ENCODE results near the gene LTBR.
A peak's percentile ranks its signal among the peaks of the same experiment; 100 is the strongest.
"Not testable (repeated sequence)": the region's sequence is repeated elsewhere in the genome, so short reads cannot be mapped to it uniquely, and the experiment has no call there.

LTBR gene

GRCh38 chr12:6341417-6342139 is 42.4 kb upstream of the LTBR start, which contains the start of gene TNFRSF1A:
Gene TNFRSF1A (minus strand): TSS chr12:6342076. CDS start chr12:6341814, 262 bp downstream.
- H3K4me3 ChIP-seq (ENCODE audit: control insufficient read depth, low read depth, low read length), result peak within 1 kb of the TSS; percentile 98
- peak; percentile 85 for DNase-seq (ENCODE audit: low read depth)
- no peak for TF ChIP-seq CTCF (conservative IDR thresholded peaks at IDR 0.05; ENCODE audit: control insufficient read depth, insufficient read depth, low read depth, low read length)

- no peak for DNase-seq (ENCODE audit: low read depth)
- TF ChIP-seq CTCF (conservative IDR thresholded peaks at IDR 0.05; ENCODE audit: control insufficient read depth, insufficient read depth, low read depth, low read length), result no peak
- H3K4me3 ChIP-seq (ENCODE audit: control insufficient read depth, low read depth, low read length), result peak overlapping the region; percentile 98
These were observed 41.6 kb upstream of the LTBR start for GRCh38 chr12:6342140-6342889.

- no peak overlapping the region for H3K4me3 ChIP-seq (ENCODE audit: control insufficient read depth, low read depth, low read length)
- no peak for DNase-seq (ENCODE audit: low read depth)
- TF ChIP-seq CTCF (conservative IDR thresholded peaks at IDR 0.05; ENCODE audit: control insufficient read depth, insufficient read depth, low read depth, low read length), result no peak
These were observed 40.4 kb upstream of the LTBR start for GRCh38 chr12:6343518-6343917.

- not testable (repeated sequence) for H3K4me3 ChIP-seq (ENCODE audit: control insufficient read depth, low read depth, low read length); DNase-seq (ENCODE audit: low read depth)
These were observed 39.8 kb upstream of the LTBR start for GRCh38 chr12:6344101-6344660.

GRCh38 chr12:6345319-6346091 is 38.5 kb upstream of the LTBR start:
- DNase-seq (ENCODE audit: low read depth), result peak; percentile 99
- TF ChIP-seq CTCF (conservative IDR thresholded peaks at IDR 0.05; ENCODE audit: control insufficient read depth, insufficient read depth, low read depth, low read length), result no peak
- no peak overlapping the region for H3K4me3 ChIP-seq (ENCODE audit: control insufficient read depth, low read depth, low read length)

- no peak for TF ChIP-seq CTCF (conservative IDR thresholded peaks at IDR 0.05; ENCODE audit: control insufficient read depth, insufficient read depth, low read depth, low read length)
- no peak overlapping the region for H3K4me3 ChIP-seq (ENCODE audit: control insufficient read depth, low read depth, low read length)
These were observed 37.6 kb upstream of the LTBR start for GRCh38 chr12:6346235-6346832.

More at GRCh38 chr12:6346235-6346832, 37.6 kb upstream of the LTBR start:
- DNase-seq (ENCODE audit: low read depth), result no peak

All from fibroblast of mammary gland (primary cell).